GM12878 (cell line): ENCODE measurements around the gene PIAS1. TPM values are rescaled to one million over a fixed set of nuclear protein-coding genes. Genes with fewer than 3 reads are reported as not detected.

Source experiments
- BHLHE40 ChIP-seq, 2 experiments: fragments of 450-650 bp in 1 of 2; IDR thresholded peaks; 2 replicates each; pipeline ENCODE4 v1.6.1; 2011 to 2017; ENCODE audit warnings: low read depth in 2 of 2, borderline replicate concordance in 1 of 2, improper control_type of control experiment in 1 of 2, low read length in 1 of 2, mild to moderate bottlenecking in 1 of 2
- CHD2 ChIP-seq: IDR thresholded peaks from 2 replicates; pipeline ENCODE4 v1.6.1; 2011; ENCODE audit warnings: low read depth, low read length, improper control_type of control experiment, borderline replicate concordance
- EED ChIP-seq: sonication (generic); IDR thresholded peaks from 2 replicates; pipeline ENCODE4 v1.6.1; 2016; ENCODE audit warnings: antibody characterized with exemption, low read depth
- EGR1 ChIP-seq, 2 experiments: IDR thresholded peaks; 1 replicate in 1 of 2; 2 replicates in 1 of 2; pipeline ENCODE4 v1.6.1; 2011 to 2012; ENCODE audit warnings: low read depth in 2 of 2, low read length in 2 of 2, borderline replicate concordance in 1 of 2, mild to moderate bottlenecking in 1 of 2, moderate library complexity in 1 of 2
- EP300 ChIP-seq, 2 experiments: fragments of 150-350 bp in 1 of 2; IDR thresholded peaks; 2 replicates each; pipeline ENCODE4 v1.6.1; 2011 to 2012; ENCODE audit warnings: low read depth in 2 of 2, low read length in 2 of 2, borderline replicate concordance in 1 of 2, improper control_type of control experiment in 1 of 2, inconsistent platforms in 1 of 2; ENCODE audit not compliant: control insufficient read depth in 1 of 2
- FOS ChIP-seq: IDR thresholded peaks from 3 replicates; pipeline ENCODE4 v1.6.1; 2011; ENCODE audit warnings: borderline replicate concordance; ENCODE audit not compliant: insufficient read length; ENCODE audit errors: extremely low read depth
- KAT2A ChIP-seq: conservative IDR thresholded peaks from 2 replicates; pipeline ENCODE4 v1.6.1; 2011; ENCODE audit warnings: low read depth, low read length; ENCODE audit not compliant: control insufficient read depth
- MEF2B ChIP-seq: fragments of 450-650 bp; IDR thresholded peaks from 2 replicates; pipeline ENCODE4 v1.6.1; 2018; ENCODE audit warnings: mild to moderate bottlenecking, moderate library complexity; ENCODE audit not compliant: partially characterized antibody, poor library complexity, severe bottlenecking
- MTA2 ChIP-seq: fragments of 450-650 bp; IDR thresholded peaks from 2 replicates; pipeline ENCODE4 v1.6.1; 2016; ENCODE audit warnings: low read depth, mild to moderate bottlenecking, moderate library complexity
- NFIC ChIP-seq: IDR thresholded peaks from 2 replicates; pipeline ENCODE4 v1.6.1; 2012; ENCODE audit warnings: low read depth, mild to moderate bottlenecking, inconsistent platforms, low read length, moderate library complexity
- NFYB ChIP-seq: IDR thresholded peaks from 2 replicates; pipeline ENCODE4 v1.6.1; 2011; ENCODE audit warnings: low read depth, mild to moderate bottlenecking, low read length, improper control_type of control experiment, moderate library complexity; ENCODE audit not compliant: insufficient read depth
- PAX5 ChIP-seq: IDR thresholded peaks from 2 replicates; pipeline ENCODE4 v1.6.1; 2011; ENCODE audit warnings: low read depth, low read length, borderline replicate concordance
- RAD51 ChIP-seq: fragments of 450-650 bp; IDR thresholded peaks from 2 replicates; pipeline ENCODE4 v1.6.1; 2016; ENCODE audit warnings: moderate library complexity, mild to moderate bottlenecking, inconsistent platforms
- RELA ChIP-seq: fragments of 450-650 bp; IDR thresholded peaks from 2 replicates; pipeline ENCODE4 v1.8.0; 2014; ENCODE audit warnings: borderline replicate concordance; ENCODE audit not compliant: partially characterized antibody
- RELB ChIP-seq: fragments of 450-650 bp; IDR thresholded peaks from 2 replicates; pipeline ENCODE4 v1.6.1; 2017; ENCODE audit warnings: low read depth, mild to moderate bottlenecking, moderate library complexity
- RUNX3 ChIP-seq: IDR thresholded peaks from 2 replicates; pipeline ENCODE4 v1.6.1; 2012; ENCODE audit warnings: low read length, inconsistent platforms
- SP1 ChIP-seq: IDR thresholded peaks from one replicate; pipeline ENCODE4 v1.6.1; 2011; ENCODE audit warnings: low read depth, low read length
- TCF12 ChIP-seq: IDR thresholded peaks from 2 replicates; pipeline ENCODE4 v1.6.1; 2011; ENCODE audit warnings: low read depth, mild to moderate bottlenecking, low read length
- USF2 ChIP-seq: IDR thresholded peaks from 2 replicates; pipeline ENCODE4 v1.6.1; 2011; ENCODE audit warnings: low read depth, low read length, improper control_type of control experiment, borderline replicate concordance
- YBX1 ChIP-seq: fragments of 450-650 bp; IDR thresholded peaks from 2 replicates; pipeline ENCODE4 v1.6.1; 2016; ENCODE audit warnings: antibody characterized with exemption
- YY1 ChIP-seq: IDR thresholded peaks from 2 replicates; pipeline ENCODE4 v1.6.1; 2011; ENCODE audit warnings: low read depth, mild to moderate bottlenecking, low read length
- polyA plus RNA-seq, 11 experiments: library from polyadenylated mRNA; depleted of rRNA in 4 of 11; unstranded in 6 of 11; stranded (reverse) in 5 of 11; fragments of >200 nt; fragmentation: Nextera tagmentation in 4 of 11; fragmentation: Illumina TruSeq in 1 of 11; extraction: Ambion mirVana in 4 of 11; extraction: Trizol in 1 of 11; gene quantifications; 1 replicate in 1 of 11; 2 replicates in 10 of 11; pipeline versions ENCODE4 v1.2.1 to v1.2.3, GENCODE V29; 2011 to 2016; ENCODE audit warnings: inconsistent platforms in 2 of 11, missing spikeins in 2 of 11, low read depth in 1 of 11
- total RNA-seq, 4 experiments: library from RNA; depleted of rRNA in 3 of 4; stranded (reverse); fragments of >200 nt in 3 of 4; fragmentation: Illumina TruSeq in 1 of 4; extraction: Trizol in 1 of 4; gene quantifications; 2 replicates each; pipeline versions ENCODE4 v1.2.1 to v1.2.3, GENCODE V29; 2013 to 2021
- TF ChIP-seq, protein P1 (sequence below): IDR thresholded peaks from 2 replicates; pipeline ENCODE4 v1.6.1; 2011; ENCODE audit warnings: borderline replicate concordance, low read depth, mild to moderate bottlenecking, moderate library complexity, mixed read lengths, low read length; ENCODE audit not compliant: insufficient read depth; ENCODE audit errors: extremely low read length

PIAS1 gene
- total and polyA plus RNA-seq, 10 of the 15 experiments (the other 5 are each of a cell fraction or from before 2014, with no cell fraction given), result 20.2 to 96.3 (median 37.0) TPM

- TF ChIP-seq EGR1 (IDR thresholded peaks at IDR 0.05; ENCODE audit: borderline replicate concordance in 1 of 2, low read depth in 2 of 2, low read length in 2 of 2), result no peak
- TF ChIP-seq MTA2, result peak; percentile 59; the same call in 1 of the 2 replicates
- no peak for TF ChIP-seq YBX1
- peak; percentile 44; the same call in 1 of the 2 replicates for TF ChIP-seq PAX5
- TF ChIP-seq NFYB, result 0 out of 2 replicates have a peak, but pooled peaks have one; percentile 20
- no peak for TF ChIP-seq EED
- TF ChIP-seq BHLHE40 (IDR thresholded peaks at IDR 0.05; ENCODE audit: borderline replicate concordance in 1 of 2, low read depth in 2 of 2, low read length in 1 of 2), result peak; percentile 73 to 87; a peak in 3 of 4 replicates
- TF ChIP-seq NFIC, result peak; percentile 52; the same call in 1 of the 2 replicates
- TF ChIP-seq RELA, result peak; percentile 89
- peak; percentile 46 for TF ChIP-seq MEF2B
- 0 out of 2 replicates have a peak, but pooled peaks have one; percentile 18 for TF ChIP-seq YY1
- TF ChIP-seq EP300 (IDR thresholded peaks at IDR 0.05; ENCODE audit: borderline replicate concordance in 1 of 2, control insufficient read depth in 1 of 2, low read depth in 2 of 2, low read length in 2 of 2), result peak; percentile 65 to 74; a peak in 3 of 4 replicates
- TF ChIP-seq RAD51, result peak; percentile 93
- peak; percentile 98 for TF ChIP-seq RELB
- TF ChIP-seq TCF12, result 0 out of 2 replicates have a peak, but pooled peaks have one; percentile 28
- TF ChIP-seq RUNX3, result peak; percentile 84
- TF ChIP-seq FOS, result peak; percentile 10
- TF ChIP-seq KAT2A, result no peak
- TF ChIP-seq CHD2, result no peak
- TF ChIP-seq, protein P1, sequence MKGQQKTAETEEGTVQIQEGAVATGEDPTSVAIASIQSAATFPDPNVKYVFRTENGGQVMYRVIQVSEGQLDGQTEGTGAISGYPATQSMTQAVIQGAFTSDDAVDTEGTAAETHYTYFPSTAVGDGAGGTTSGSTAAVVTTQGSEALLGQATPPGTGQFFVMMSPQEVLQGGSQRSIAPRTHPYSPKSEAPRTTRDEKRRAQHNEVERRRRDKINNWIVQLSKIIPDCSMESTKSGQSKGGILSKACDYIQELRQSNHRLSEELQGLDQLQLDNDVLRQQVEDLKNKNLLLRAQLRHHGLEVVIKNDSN, result peak; percentile 29
- TF ChIP-seq SP1, result peak; percentile 40
- TF ChIP-seq USF2, result peak; percentile 59; the same call in 1 of the 2 replicates
Measured at GRCh38 chr15:68032672-68033071, 21.4 kb upstream of the PIAS1 start (continued).
